ENCODE data around the gene IL20RB.
"Not testable (repeated sequence)": the region's sequence is repeated elsewhere in the genome, so short reads cannot be mapped to it uniquely, and the experiment has no call there.

The IL20RB gene

DNA sequence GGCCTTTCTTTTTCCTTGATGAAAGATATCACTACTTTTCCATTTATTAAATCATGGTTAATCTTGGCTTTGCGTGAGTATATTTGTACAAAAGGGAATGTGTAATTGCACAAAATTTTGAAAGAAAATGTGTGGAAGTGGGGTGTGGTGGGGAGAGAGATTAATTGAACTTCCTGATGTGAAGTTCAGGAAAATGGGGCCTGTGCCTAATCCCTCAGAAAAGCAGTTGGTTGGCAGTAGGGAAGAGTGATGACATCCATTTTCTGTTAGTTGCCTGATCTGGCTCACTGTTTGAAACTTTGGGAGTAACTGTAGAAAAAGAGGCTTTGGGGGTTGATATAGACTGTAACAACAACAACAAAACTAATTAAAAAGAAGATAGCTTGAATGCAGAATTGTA lies 10.8 kb upstream of the IL20RB start:
- no peak for DNase-seq

DNA sequence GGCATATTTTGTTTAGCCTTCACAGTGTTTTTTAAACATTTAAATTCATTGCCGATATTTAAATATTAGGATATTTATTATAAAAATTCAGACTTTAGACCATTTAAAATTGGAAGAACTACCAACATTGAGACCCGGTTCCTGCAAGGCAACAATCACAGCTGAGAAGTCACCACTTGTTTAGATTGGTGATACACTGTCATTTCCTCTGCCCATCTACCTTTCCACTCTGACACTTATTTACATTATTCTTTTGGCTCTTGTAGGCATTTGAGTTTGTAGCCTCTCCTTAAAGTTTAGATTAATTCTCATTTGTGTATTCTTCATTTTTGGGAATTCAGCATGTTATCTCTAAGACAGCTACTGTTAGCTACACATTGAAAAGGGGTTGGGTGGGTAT lies 10.3 kb upstream of the IL20RB start:
- DNase-seq = no peak

DNA sequence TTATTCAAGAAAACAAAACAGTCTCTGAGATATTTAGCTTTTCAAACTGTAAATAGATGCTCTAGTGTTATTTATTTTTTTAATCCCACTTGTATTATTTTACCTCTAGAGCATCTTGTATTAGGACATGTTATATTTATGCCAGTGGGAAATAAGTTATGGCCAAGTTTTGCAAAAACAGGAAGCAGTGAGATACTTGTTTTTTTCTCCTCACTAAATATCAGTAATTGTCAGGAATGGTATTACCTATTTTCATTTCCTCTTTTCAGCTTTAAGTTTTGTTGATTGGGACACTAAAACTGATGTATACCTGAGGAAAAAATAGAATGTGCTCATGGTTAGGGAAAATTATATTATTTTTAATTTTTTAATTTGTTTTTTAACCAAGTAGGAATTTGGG lies 8.6 kb upstream of the IL20RB start:
- DNase-seq = no peak

DNA sequence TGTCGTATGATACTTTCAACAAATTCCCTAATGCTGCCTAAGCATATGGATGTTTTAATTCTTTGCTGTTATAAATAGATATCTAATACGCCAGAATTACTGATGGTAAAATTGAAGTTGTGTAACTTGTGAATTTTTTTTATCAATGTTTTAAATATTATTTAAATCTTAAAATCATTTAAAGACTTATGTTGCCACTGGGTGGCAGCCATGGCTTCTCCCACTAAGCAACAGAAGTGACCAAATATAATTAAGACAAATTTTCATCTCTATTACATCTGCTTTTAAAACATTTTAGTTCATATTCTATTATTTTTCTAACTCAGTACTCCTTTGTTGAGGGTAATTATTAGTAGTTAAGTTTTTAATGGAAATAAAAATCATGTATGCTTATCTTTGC lies 8.1 kb upstream of the IL20RB start:
- DNase-seq = no peak

DNA sequence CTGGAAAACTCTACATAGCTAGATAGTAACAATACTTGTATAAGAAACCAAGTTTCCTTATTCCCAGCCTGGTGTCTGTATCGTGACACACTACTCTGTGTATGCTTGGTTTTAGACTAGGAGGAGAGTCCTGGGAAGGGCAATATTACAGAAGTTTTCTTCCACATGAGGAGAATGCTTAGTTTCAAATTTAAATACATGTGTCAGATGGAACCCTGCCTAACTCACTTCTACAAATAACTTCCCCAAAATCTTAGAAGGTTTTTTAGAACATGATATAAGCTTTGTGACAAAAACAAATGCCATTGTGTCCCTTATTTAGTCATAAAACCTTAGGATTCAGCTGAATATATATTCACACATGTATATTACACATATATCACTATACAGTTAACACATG lies 7.2 kb upstream of the IL20RB start:
- peak; percentile 46 to 54 for DNase-seq

DNA sequence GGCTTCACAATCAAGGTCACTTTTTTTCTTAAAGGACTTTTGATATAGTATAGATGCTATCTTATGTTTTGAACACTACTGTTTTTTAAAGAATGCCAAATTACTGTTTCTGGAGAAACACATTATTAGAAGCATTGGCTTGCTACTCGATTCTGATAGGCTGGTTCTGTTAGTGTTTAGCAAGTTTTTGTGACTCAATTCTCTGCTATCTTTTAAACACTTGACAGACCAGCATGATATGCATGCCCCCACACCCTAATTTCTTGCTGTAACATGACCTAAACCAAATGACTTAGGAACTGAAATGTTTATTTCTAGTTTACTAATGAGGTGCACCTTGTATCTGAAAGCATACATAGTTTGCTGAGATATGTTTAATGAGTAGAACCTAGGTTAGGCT lies 5.5 kb upstream of the IL20RB start:
- DNase-seq = no peak

DNA sequence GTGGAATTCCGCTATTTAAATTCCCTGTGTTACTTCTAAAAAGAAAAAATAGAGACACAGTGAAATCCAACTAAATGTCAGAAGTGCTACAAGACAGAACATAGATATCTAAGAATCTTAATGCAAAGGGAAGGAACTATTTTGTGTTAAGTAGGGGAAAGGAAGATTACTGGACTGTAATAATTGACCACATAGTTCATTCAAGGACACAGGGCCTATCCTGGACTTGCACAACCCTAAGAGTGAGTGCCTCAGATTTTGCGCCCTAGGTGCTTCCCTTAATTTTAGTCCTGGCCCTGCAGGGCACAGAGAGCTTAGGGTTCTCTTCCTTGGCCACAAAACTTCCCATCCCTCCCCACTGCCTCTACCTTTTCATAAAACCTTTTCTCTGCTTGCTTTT lies 3.5 kb upstream of the IL20RB start:
- peak; percentile 33 to 54 for DNase-seq

DNA sequence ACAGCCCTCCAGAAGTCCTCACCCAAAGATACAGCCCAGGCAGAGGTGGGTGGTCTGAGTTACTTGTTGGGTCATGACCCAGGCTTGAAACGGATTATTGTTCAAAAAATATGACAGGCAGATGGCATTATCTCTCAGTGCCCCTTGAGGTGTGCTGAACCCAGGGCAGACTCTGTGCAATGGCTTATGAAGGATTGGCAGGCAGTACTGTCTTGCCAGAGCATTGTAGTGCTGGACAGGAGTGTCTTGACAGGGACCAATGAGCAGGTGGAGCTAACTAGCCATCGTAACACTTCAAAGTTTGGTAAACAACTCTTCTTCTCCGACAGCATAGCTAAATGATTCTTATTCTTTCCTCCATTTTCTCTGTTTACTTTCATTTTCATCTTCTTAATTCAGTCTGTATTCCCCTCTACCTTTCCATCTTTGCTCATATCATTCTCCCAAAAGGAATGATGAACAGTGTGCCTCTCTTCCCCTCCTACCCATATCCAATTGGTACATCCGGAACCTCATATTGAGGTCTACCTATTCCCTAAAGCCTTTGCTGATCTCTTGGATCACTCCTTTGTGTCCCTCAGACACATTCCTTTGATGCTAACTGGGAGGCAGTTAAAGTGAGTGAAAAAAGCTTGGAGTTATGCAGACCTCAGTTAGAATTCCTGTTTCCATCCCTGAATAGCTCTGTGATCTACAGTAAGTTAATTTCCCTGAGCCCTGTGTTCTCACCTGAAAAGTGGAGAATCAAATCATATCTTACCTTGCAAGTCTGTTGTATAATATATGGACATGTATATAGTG lies 2.6 kb upstream of the IL20RB start:
- no peak for DNase-seq

DNA sequence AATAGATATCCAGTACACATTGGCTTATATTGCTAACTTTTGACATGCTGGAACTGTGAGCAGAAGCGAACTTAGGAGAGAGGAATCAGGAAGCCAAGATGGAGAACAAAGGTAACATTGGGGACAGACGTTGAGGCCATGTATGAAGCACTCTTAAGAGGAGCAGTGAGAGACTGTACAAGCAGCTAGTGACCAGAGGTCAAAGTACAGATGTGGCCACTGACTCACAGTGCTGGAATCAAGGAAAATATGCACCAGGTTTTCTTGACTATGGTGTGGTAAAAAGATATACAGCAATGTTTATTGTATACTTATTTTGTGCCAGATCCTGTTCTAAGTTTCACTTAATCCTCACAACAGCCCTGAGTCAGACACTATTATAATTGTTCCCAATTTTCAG lies 2.0 kb upstream of the IL20RB start:
- DNase-seq = no peak

DNA sequence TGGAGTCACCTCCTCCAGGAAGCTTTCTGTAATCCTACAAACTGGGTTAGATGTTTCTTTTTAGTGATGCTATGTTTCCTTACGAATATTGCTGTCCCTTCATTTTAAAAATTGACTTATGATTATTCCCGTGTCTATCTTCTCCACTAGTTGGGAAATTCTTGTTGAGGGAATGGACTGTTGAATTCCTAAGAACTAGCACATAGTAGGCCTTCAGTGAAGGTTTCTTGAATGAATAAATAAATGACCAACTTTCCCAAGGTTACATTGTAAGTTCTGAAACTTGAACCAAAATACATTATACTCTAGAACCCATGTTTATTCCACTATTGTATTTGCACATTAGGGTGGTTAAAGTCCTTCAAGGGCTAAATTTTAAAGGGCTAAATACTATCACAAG lies 812 bp upstream of the IL20RB start:
- DNase-seq = no peak

DNA sequence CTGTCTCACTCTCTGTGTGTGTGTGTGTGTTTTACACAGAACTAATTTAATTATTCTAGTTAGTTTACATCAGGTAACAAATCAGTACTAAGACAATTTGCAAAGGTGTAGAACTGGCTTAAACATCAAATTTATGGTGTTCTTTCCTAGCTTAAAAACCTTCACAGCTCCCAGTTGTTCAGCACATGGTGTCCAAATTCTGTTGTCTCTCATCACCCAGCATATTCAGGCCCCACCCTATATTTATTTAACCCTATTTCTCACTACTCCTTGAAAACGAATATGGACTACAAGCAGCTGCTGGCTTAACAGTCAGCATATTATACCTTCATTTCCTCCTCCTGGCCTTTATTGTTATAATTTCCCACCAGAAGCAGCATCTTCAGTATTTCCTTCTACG lies 1.2 kb downstream of the IL20RB start:
- no peak for DNase-seq

DNA sequence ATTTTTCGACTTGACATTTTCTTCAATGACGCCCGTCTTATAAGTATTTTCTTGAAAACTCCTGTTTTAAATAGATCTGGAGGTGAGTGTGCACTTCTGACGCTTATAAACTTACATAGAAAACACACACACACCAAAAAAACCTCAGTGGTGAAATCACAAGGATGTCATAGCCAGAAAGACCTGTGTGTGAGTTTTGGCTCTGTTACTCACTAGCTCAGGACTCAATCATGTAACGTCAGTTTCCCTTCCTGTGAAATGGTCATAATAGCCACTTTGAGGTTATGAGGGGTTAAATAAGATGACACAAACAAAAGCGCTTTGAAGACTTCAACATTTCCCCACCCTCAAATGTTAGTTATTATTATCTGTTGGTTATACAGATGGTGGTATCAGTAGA lies 1.8 kb downstream of the IL20RB start:
- DNase-seq = no peak

DNA sequence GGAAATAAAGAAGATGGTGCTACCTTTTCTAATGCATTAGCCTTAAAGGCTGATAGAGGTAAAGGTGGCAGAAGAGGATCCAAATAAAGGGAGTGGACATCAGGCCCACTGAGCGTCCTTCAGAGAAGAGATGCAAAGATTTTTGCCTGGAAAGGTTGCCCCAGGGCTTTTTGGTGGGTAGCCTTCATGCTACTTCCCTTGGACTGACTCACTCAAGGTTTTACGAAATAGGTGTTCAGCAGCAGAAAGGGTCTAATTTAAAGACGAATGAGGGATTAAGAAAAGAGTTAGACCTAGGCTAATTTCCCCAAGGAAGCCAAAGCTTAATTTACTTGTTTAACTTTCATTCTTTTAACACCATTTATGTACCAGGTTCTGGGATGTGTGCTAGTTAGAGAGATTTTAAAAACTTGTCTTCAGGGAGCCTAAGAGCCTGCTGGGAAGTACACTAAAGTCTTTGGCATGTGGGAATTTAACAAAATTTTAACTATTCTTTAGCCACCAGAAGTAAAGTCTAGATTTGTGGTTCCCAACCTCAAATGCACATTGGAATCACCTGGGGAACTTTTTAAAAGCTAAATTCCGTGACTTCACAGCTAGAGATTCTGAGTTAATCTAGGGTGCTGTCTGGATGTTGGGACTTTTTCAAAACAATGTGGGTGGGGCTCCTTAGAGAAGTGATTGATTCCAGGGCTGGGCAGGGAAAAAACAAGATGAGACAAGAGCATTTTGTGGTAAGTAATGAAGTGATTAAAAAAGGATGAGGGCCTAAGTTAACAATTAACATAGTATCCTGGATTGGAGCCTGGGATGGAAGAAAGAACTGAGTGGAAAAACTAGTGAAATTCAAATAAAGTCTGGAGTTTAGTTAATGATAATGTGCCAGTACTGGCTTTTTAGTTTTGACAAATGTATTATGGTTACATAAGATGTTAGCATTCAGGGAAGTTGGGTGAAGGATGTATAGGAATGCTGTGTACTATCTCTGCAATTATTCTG lies 3.4 kb downstream of the IL20RB start:
- no peak for DNase-seq

DNA sequence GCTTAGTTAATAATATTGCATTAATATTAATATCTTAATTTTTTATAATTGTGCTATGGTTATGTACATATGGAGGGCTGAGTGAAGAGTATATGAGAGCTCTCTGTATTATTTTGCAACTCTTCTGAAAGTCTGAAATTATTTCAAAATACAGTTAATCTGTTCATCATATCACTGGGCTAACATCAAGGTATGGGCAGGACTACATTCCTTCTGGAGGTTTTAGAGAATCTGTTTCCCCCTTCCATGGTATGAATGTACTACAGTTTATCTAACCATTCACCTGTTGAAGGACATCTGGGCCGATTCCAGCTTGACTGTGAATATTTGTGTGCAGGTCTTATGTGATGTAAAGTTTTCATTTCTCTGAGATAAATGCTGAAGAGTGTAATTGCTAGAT lies 5.1 kb downstream of the IL20RB start:
- DNase-seq = no peak

DNA sequence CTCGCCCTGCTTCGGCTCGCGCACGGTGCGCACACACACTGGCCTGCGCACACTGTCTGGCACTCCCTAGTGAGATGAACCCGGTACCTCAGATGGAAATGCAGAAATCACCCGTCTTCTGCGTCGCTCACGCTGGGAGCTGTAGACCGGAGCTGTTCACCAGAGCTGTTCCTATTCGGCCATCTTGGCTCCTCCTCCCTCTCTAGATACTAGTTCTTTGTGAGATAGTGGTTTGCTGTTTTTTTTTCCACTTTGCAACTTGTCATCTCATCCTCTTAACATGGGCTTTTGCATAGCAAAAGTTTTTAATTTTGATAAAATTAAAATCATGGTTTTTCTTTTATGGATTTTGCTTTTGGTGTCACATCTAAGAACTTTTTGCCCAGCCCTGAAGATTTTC lies 11.8 kb downstream of the IL20RB start:
- not testable (repeated sequence) for DNase-seq

DNA sequence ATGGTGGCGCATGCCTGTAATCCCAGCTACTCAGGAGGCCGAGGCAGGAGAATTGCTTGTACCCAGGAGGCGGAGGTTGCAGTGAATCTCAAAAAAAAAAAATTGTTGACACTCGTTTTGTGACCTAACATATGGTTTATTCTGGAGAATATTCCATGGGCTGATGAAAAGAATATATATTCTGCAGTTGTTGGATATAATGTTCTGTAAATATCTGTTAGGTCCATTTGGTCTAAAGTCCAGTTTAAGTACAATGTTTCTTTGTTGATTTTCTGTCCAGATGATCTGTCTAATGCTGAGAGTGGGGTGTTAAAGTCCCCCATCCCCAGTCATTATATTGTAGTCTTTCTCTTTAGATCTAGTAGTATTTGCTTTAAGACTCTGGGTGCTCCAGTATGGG lies 15.6 kb downstream of the IL20RB start:
- no peak for DNase-seq

DNA sequence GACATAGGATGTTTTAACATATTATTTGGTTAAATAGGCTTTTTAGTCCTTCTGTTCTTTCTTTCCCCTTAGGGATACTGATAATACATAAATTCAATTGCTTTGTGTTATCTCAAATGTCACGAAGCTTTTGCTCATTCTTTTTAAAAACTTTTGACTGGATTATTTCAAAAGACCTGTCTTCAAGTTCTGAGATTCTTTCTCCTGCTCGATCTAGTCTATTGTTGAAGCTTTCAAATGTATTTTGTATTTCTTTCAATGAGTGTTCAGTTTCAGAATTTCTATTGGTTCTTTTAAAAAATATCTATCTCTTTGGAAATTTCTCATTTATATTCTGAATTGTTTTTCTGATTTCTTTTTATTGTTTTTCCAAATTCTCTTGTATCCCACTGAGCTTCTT lies 16.9 kb downstream of the IL20RB start:
- DNase-seq = no peak

DNA sequence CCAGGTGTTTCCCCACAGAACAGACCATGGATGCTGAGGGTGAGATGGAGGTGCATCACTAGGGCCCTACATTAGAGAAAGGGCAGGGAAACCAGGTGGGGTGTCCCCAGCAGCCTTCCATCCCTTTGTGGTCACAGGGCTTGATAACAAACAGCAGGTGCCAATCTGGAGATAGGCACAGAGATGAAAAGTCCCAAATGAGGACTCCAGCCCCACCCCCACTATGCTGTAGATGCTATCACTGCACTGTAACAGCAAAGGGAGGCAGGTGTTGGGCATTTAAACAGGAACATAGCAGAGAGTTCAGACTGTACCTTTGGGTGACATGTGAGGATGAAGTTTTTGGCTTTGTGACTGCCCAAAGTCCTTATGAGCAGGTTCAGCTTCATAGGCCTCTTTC lies 21.4 kb downstream of the IL20RB start:
- DNase-seq = no peak

DNA sequence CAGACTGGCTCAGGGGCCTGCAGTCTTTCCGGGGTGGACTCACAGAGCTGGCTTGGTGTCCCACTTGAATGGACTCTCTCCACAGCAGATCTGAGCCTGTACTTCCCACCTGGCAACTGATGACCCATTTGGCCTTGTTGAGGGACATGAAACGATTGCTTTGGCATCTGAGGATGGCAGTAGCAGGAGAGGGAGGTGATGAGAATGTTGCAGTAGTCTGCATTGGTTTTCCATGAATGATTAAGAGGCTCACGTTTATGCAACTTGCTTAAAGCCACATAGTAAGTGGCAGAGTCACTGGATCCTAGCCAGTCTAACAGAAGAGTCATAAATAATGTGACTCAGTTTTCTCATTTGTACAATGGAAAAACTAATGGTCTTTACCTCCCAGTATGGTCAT lies 21.9 kb downstream of the IL20RB start:
- DNase-seq = no peak

DNA sequence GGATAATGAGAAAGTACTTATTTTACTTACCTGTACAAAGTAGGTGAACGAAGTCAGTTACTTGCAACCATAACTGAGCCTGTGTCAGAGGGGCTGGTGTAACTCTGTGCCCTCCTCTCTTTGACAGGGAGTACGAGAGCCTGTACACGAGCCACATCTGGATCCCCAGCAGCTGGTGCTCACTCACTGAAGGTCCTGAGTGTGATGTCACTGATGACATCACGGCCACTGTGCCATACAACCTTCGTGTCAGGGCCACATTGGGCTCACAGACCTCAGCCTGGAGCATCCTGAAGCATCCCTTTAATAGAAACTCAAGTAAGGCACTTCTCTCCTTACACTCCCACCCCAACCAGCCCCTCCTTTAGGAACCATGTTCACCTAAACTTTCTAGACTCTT lies 24.2 kb downstream of the IL20RB start:
- no peak for DNase-seq

DNA sequence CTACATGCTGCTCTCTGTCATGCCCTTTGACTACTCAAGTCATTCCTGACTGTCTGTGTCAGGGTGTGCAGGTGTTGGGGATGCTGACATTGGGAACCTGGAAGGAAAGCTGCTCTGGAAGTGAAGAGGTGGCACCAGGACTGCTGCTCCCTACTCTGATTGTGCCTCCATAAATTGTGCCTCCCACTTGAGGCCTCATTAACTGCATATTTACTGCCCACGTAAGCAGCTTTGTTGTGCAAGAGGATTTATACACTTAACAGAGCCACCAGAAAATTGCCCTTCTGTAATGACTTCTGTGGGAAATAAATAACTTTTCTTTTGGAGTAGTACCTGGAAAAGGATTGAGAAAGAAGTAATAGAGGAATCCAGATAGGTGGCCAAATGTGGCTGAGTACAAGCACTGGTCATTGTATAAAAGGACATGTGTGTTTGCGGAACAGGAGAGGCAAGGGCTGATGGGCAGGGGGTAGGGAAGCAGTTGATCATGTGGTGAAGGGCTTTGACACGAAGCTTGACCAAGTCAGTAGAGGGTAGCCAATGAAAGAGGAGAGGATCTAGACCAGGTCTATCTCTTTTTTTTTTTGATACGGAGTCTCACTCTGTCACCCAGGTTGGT lies 24.8 kb downstream of the IL20RB start:
- DNase-seq = no peak

DNA sequence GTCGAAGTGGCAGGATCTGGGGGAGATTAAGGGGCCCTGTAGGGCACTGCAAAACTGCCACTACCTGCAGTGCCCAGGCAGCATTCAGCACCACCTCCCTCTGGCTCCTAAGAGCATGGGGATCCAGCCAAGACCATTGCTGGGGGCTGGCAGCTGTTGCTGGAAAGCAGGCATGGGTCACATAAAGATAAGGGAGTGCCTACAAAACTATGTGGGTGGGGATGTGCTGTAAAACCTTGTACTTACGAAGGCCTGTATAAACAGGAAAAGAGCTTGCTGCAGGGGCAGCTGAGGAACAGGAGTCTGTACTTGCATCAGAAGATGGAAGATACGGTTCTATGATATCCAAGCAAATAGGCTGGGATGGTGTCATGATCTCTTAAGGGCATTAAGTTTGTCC lies 27.1 kb downstream of the IL20RB start:
- DNase-seq = no peak

DNA sequence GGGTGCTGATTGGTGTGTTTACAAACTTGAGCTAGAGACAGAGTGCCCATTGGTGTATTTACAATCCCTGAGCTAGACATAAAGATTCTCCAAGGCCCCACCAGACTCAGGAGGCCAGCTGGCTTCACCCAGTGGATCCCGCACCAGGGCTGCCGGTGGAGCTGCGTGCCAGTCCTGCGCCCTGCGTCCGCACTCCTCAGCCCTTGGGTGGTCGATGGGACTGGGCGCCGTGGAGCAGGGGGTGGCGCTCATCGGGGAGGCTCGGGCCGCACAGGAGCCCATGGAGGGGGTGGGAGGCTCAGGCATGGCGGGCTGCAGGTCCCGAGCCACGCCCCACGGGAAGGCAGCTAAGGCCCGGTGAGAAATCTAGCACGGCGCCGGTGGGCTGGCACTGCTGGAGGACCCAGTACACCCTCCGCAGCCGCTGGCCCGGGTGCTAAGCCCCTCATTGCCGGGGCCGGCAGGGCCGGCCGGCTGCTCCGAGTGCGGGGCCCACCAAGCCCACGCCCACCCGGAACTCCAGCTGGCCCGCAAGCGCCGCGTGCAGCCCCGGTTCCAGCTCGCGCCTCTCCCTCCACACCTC lies 29.7 kb downstream of the IL20RB start:
- not testable (repeated sequence) for DNase-seq

Measured in inflammatory macrophage (primary cell).